ENCODE data around the gene LINS1. TPM values are rescaled to one million over a fixed set of nuclear protein-coding genes. Genes with fewer than 3 reads are reported as not detected.
A peak's percentile ranks its signal among the peaks of the same experiment; 100 is the strongest.

Gene LINS1
- total and polyA plus RNA-seq, 10 of the 15 experiments (the other 5 are each of a cell fraction or from before 2014, with no cell fraction given): 13.5 to 33.1 (median 20.3) TPM

DNA sequence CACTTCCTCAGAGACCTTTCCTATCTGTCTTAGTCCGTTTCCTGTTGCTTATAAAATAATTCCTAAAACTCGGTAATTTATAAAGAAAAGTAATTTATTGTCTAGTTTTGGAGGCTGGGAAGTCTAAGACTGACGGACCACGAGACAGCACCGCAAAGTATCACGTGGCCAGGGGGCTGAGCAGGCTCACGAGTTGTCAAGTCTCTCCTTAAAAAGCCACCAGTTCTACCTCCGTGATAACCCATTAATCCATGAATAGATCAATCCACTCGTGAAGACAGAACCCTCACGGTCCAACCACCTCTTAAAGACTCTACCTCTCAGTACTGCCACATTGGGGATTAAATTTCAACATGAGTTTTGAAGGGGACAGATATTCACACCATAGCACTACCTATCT, 821 bp downstream of the LINS1 start (continued):
- TF ChIP-seq ZBED1 (IDR thresholded peaks at IDR 0.05; ENCODE audit: borderline replicate concordance) (no peak), JUNB (IDR thresholded peaks at IDR 0.05) (no peak)
- TF ChIP-seq, protein P1, sequence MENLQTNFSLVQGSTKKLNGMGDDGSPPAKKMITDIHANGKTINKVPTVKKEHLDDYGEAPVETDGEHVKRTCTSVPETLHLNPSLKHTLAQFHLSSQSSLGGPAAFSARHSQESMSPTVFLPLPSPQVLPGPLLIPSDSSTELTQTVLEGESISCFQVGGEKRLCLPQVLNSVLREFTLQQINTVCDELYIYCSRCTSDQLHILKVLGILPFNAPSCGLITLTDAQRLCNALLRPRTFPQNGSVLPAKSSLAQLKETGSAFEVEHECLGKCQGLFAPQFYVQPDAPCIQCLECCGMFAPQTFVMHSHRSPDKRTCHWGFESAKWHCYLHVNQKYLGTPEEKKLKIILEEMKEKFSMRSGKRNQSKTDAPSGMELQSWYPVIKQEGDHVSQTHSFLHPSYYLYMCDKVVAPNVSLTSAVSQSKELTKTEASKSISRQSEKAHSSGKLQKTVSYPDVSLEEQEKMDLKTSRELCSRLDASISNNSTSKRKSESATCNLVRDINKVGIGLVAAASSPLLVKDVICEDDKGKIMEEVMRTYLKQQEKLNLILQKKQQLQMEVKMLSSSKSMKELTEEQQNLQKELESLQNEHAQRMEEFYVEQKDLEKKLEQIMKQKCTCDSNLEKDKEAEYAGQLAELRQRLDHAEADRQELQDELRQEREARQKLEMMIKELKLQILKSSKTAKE (IDR thresholded peaks at IDR 0.05; ENCODE audit: low read depth, poor library complexity, severe bottlenecking): peak; percentile 15
- TF ChIP-seq, protein P2, sequence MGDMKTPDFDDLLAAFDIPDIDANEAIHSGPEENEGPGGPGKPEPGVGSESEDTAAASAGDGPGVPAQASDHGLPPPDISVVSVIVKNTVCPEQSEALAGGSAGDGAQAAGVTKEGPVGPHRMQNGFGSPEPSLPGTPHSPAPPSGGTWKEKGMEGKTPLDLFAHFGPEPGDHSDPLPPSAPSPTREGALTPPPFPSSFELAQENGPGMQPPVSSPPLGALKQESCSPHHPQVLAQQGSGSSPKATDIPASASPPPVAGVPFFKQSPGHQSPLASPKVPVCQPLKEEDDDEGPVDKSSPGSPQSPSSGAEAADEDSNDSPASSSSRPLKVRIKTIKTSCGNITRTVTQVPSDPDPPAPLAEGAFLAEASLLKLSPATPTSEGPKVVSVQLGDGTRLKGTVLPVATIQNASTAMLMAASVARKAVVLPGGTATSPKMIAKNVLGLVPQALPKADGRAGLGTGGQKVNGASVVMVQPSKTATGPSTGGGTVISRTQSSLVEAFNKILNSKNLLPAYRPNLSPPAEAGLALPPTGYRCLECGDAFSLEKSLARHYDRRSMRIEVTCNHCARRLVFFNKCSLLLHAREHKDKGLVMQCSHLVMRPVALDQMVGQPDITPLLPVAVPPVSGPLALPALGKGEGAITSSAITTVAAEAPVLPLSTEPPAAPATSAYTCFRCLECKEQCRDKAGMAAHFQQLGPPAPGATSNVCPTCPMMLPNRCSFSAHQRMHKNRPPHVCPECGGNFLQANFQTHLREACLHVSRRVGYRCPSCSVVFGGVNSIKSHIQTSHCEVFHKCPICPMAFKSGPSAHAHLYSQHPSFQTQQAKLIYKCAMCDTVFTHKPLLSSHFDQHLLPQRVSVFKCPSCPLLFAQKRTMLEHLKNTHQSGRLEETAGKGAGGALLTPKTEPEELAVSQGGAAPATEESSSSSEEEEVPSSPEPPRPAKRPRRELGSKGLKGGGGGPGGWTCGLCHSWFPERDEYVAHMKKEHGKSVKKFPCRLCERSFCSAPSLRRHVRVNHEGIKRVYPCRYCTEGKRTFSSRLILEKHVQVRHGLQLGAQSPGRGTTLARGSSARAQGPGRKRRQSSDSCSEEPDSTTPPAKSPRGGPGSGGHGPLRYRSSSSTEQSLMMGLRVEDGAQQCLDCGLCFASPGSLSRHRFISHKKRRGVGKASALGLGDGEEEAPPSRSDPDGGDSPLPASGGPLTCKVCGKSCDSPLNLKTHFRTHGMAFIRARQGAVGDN (IDR thresholded peaks at IDR 0.05): 0 out of 2 replicates have a peak, but pooled peaks have one; percentile 18

DNA sequence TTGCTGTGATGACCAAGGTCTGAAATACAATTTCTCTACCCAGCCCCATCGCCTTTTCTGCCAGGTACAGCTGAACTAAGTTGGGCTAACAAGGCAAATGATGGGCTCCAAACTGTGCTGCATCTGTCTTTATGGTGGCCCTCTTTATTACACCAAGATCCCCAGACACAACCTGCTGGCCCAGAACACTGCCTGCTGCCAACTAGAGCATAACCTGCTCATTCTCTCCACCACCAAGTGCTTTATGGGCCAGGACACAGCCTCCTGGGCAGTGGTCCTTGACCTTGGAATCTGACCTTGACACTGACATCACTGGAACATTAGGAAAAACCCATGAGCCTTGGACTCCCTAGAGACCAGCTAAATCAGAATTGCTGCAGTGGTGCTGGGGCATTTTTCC, 3.3 kb downstream of the LINS1 start:
- peaks cover 83% of the 10 kb centered on the region for H3K79me2 ChIP-seq (ENCODE audit: control insufficient read depth, insufficient read depth, low read length)
- ATAC-seq (no peak), FAIRE-seq (no peak), DNase-seq (ENCODE audit: low read depth, low spot score) (no peak)
- BruUV-seq (replicated peaks): no TSS peak
- H3K9ac ChIP-seq (ENCODE audit: control insufficient read depth, insufficient read depth, low read length): no peak overlapping the region
- no peaks in the 10 kb centered on the region for H3K36me3 ChIP-seq (ENCODE audit: control insufficient read depth in 2 of 2, insufficient read depth in 2 of 2, low read length in 1 of 2)
- in situ Hi-C loops (cut with MboI): loop anchor here (10.0 kb wide), 1 partner anchor 664 kb away; no protein-coding TSS in a partner anchor
- ChIA-PET POLR2A (no interaction called here), SMC1A (ENCODE audit: uncharacterized antibody, unreplicated experiment) (no interaction called here), RAD21 (ENCODE audit: unreplicated experiment) (no interaction called here), CTCF (interaction anchor here (0.8 kb wide), 1 partner anchor 26 kb away, joined by 3 read pairs; no protein-coding TSS in a partner anchor)
- H3K4me2 ChIP-seq (ENCODE audit: control insufficient read depth, insufficient read depth): peak overlapping the region; percentile 75
- H3K4me3 ChIP-seq: no peak overlapping the region
- no peaks in the 10 kb centered on the region for H4K20me1 ChIP-seq (ENCODE audit: control insufficient read depth, insufficient read depth)
- no peaks in the 10 kb centered on the region; the same call in 2 of the 3 replicates for H3K9me3 ChIP-seq (replicated peaks; ENCODE audit: control insufficient read depth, insufficient read depth, low read length)
- peaks cover 22% of the 10 kb centered on the region for H3K4me1 ChIP-seq (ENCODE audit: control insufficient read depth, insufficient read depth, low read length)
- no peaks in the 10 kb centered on the region for H3K27me3 ChIP-seq (replicated peaks in 1 of 2; ENCODE audit: control insufficient read depth in 2 of 2, insufficient read depth in 2 of 2, low read length in 1 of 2)
- H3K27ac ChIP-seq (ENCODE audit: control insufficient read depth, insufficient read depth): peak overlapping the region; percentile 49
- WGBS (ENCODE audit: insufficient coverage, insufficient replicate concordance, low lambda C conversion rate, missing lambda C conversion rate): 0% methylated on average over 1 of the region's 1 CpG
- TF ChIP-seq, protein P3, sequence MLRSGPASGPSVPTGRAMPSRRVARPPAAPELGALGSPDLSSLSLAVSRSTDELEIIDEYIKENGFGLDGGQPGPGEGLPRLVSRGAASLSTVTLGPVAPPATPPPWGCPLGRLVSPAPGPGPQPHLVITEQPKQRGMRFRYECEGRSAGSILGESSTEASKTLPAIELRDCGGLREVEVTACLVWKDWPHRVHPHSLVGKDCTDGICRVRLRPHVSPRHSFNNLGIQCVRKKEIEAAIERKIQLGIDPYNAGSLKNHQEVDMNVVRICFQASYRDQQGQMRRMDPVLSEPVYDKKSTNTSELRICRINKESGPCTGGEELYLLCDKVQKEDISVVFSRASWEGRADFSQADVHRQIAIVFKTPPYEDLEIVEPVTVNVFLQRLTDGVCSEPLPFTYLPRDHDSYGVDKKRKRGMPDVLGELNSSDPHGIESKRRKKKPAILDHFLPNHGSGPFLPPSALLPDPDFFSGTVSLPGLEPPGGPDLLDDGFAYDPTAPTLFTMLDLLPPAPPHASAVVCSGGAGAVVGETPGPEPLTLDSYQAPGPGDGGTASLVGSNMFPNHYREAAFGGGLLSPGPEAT (IDR thresholded peaks at IDR 0.05; ENCODE audit: low read depth): no peak
- intact Hi-C loops (cut with micrococcal nuclease; ENCODE audit: unreplicated experiment): no loop called here
- H2AFZ ChIP-seq (ENCODE audit: control insufficient read depth, low read depth, low read length): no peak overlapping the region
